Activated naive CD8-positive, alpha-beta T cell treated with anti-CD3 and anti-CD28 coated beads, Interleukin-2, amount 50 U/mL, for 24 hours (primary cell): ENCODE data around the gene PRPF19.

ENCODE experiments used
- ATAC-seq: fragments of 150-1000 bp; cut with Tn5 transposase; one replicate; pipeline ENCODE4 v1.10.0; 2021
- DNase-seq: peaks from one replicate; pipeline ENCODE4 v3.0.0; 2021
- H3K27ac Mint-ChIP-seq: one replicate; pipeline ENCODE4 v1.8.0; 2021; ENCODE audit warnings: mild to moderate bottlenecking, mixed read lengths
- H3K27me3 Mint-ChIP-seq: one replicate; pipeline ENCODE4 v1.8.0; 2021; ENCODE audit warnings: mixed read lengths
- H3K36me3 Mint-ChIP-seq: one replicate; pipeline ENCODE4 v1.8.0; 2021; ENCODE audit warnings: low read depth, mixed read lengths
- H3K4me1 Mint-ChIP-seq: one replicate; pipeline ENCODE4 v1.8.0; 2021; ENCODE audit warnings: mixed read lengths
- H3K4me3 Mint-ChIP-seq: one replicate; pipeline ENCODE4 v1.8.0; 2021; ENCODE audit warnings: mild to moderate bottlenecking, moderate library complexity, mixed read lengths
- H3K9me3 Mint-ChIP-seq: one replicate; pipeline ENCODE4 v1.8.0; 2021; ENCODE audit warnings: mixed read lengths

Gene PRPF19

GRCh38 chr11:60891103-60891741 lies 15.2 kb downstream of the PRPF19 start:
- peaks cover 3% of the 10 kb centered on the region for H3K4me1 Mint-ChIP-seq
- no peak overlapping the region for H3K27ac Mint-ChIP-seq
- DNase-seq (no peak), ATAC-seq (no peak)
- H3K4me3 Mint-ChIP-seq: no peak overlapping the region
- peaks cover 51% of the 10 kb centered on the region for H3K36me3 Mint-ChIP-seq
- no peaks in the 10 kb centered on the region for H3K9me3 Mint-ChIP-seq
- no peaks in the 10 kb centered on the region for H3K27me3 Mint-ChIP-seq

GRCh38 chr11:60890696-60891095 lies 15.7 kb downstream of the PRPF19 start:
- no peak overlapping the region for H3K27ac Mint-ChIP-seq
- peaks cover 45% of the 10 kb centered on the region for H3K36me3 Mint-ChIP-seq
- no peaks in the 10 kb centered on the region for H3K27me3 Mint-ChIP-seq
- H3K4me3 Mint-ChIP-seq: no peak overlapping the region
- peaks cover 3% of the 10 kb centered on the region for H3K4me1 Mint-ChIP-seq
- DNase-seq: no peak
- ATAC-seq: no peak
- no peaks in the 10 kb centered on the region for H3K9me3 Mint-ChIP-seq

DNA sequence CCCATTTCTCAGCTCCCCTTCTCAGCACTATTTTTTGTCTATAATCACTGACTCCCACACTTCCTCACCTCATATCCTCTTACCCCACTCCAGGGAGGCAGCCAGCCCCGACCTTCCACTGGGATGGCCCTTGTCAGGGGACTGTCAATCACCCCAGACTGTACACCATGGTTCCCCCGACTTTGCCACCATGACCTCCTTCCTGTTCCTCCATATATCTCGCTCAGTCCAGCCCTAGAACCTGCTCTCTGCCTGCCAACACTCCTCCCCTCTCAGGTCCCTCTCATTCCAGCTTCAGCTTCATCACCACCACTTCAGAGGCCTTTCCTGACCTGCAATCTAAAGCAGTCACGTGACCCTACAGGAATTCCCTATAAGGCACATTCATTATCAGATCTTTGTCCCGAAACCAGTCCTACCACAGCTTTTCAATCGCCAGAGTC lies 16.5 kb downstream of the PRPF19 start:
- Mint-ChIP-seq H3K4me3 (no peak overlapping the region), H3K4me1 (peaks cover 3% of the 10 kb centered on the region), H3K9me3 (no peaks in the 10 kb centered on the region), H3K27me3 (no peaks in the 10 kb centered on the region), H3K27ac (no peak overlapping the region), H3K36me3 (peaks cover 38% of the 10 kb centered on the region)
- no peak for DNase-seq
- ATAC-seq: peak; percentile 27

GRCh38 chr11:60887556-60887955 lies 18.8 kb downstream of the PRPF19 start:
- no peak overlapping the region for H3K27ac Mint-ChIP-seq
- H3K9me3 Mint-ChIP-seq: no peaks in the 10 kb centered on the region
- H3K27me3 Mint-ChIP-seq: no peaks in the 10 kb centered on the region
- H3K36me3 Mint-ChIP-seq: peaks cover 31% of the 10 kb centered on the region
- H3K4me1 Mint-ChIP-seq: peaks cover 3% of the 10 kb centered on the region
- no peak overlapping the region for H3K4me3 Mint-ChIP-seq
- DNase-seq: peak; percentile 31
- peak; percentile 83 for ATAC-seq

DNA sequence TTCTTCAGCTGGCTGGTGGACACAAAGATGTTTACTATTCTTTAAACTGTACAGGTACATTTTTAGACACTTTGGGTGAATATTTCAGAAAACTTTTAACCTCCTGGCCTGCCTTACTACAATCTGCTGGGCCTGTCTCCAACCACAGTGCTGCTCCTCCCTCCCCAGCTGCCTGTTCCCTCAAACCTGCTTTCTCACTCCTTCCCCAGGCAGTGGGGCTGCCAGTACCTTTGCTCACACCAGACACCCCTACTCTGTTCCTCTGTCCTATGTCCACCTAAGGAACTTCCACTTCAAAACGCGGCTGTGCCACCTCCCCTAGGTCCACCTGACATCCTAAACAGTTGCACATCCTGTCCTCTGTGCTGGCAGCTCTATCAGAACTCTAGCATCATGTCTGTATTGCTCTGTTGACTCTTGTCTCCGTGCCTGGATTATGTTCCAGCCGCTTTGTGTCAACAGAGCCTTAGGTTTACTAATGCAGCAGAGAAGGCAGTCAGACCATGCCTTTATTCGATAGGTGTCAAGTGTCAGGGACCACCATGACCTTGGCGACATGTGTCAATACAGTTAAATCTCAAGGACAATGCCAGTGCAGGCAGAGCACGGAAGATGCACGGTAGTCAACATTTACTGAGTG lies 25.6 kb downstream of the PRPF19 start:
- Mint-ChIP-seq H3K9me3 (no peaks in the 10 kb centered on the region), H3K36me3 (peaks cover 19% of the 10 kb centered on the region), H3K27me3 (no peaks in the 10 kb centered on the region), H3K4me3 (no peak overlapping the region), H3K27ac (no peak overlapping the region), H3K4me1 (no peaks in the 10 kb centered on the region)
- ATAC-seq (no peak), DNase-seq (no peak)

- DNase-seq: no peak
- Mint-ChIP-seq H3K4me3 (no peak overlapping the region), H3K9me3 (no peaks in the 10 kb centered on the region), H3K4me1 (no peaks in the 10 kb centered on the region), H3K27me3 (no peaks in the 10 kb centered on the region), H3K27ac (no peak overlapping the region), H3K36me3 (peaks cover 19% of the 10 kb centered on the region)
- no peak for ATAC-seq
These were observed 26.3 kb downstream of the PRPF19 start for GRCh38 chr11:60879971-60880588.

GRCh38 chr11:60879104-60879503 lies 27.3 kb downstream of the PRPF19 start:
- ATAC-seq: no peak
- no peaks in the 10 kb centered on the region for H3K27me3 Mint-ChIP-seq
- peaks cover 19% of the 10 kb centered on the region for H3K36me3 Mint-ChIP-seq
- no peaks in the 10 kb centered on the region for H3K9me3 Mint-ChIP-seq
- no peak for DNase-seq
- H3K4me3 Mint-ChIP-seq: no peak overlapping the region
- no peaks in the 10 kb centered on the region for H3K4me1 Mint-ChIP-seq
- H3K27ac Mint-ChIP-seq: no peak overlapping the region

GRCh38 chr11:60878245-60879101 lies 27.9 kb downstream of the PRPF19 start:
- H3K9me3 Mint-ChIP-seq: no peaks in the 10 kb centered on the region
- H3K27ac Mint-ChIP-seq: no peak overlapping the region
- H3K4me1 Mint-ChIP-seq: no peaks in the 10 kb centered on the region
- H3K4me3 Mint-ChIP-seq: no peak overlapping the region
- no peaks in the 10 kb centered on the region for H3K27me3 Mint-ChIP-seq
- peaks cover 13% of the 10 kb centered on the region for H3K36me3 Mint-ChIP-seq
- no peak for DNase-seq
- no peak for ATAC-seq

GRCh38 chr11:60876168-60876485 lies 30.3 kb downstream of the PRPF19 start:
- no peak overlapping the region for H3K4me3 Mint-ChIP-seq
- peaks cover 3% of the 10 kb centered on the region for H3K36me3 Mint-ChIP-seq
- no peaks in the 10 kb centered on the region for H3K9me3 Mint-ChIP-seq
- peaks cover 12% of the 10 kb centered on the region for H3K4me1 Mint-ChIP-seq
- H3K27ac Mint-ChIP-seq: no peak overlapping the region
- ATAC-seq (no peak), DNase-seq (no peak)
- no peaks in the 10 kb centered on the region for H3K27me3 Mint-ChIP-seq

DNA sequence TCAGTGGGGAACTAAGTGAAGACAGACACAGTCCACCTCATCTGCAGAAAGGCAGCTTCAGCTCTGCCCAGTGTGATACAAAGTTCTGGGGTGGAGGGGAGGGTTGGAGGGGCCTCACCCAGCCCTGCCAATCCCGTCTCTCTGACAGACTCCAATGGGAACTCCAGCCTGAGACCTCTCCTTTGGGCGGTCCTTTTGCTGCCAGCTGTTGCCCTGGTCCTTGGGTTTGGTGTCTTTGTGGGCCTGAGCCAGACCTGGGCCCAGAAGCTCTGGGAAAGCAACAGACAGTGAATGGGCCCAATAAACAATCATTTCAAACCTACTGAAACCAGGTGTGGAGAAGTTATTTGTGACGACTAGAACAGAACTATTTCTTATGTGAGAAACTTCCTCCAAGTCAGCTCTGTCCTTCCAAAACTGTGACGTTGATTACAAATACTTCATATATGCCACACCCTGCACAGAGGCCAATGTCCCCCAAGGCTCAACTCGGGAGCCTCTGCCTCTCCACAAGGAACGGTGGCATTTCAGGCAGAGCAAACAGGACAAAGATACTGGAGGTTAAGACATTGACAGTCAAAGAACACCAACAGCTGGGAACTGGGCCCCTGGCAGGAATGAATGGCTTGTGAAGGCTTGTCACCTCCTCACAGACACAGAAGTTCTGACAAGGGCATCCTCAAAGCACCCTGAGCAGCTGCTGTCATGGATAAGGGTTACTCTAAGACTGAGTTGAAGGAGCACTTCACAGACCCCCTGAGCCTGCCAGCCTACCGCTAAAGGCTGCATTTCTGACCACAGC lies 30.8 kb downstream of the PRPF19 start:
- no peaks in the 10 kb centered on the region for H3K9me3 Mint-ChIP-seq
- DNase-seq (no peak), ATAC-seq (no peak)
- H3K27ac Mint-ChIP-seq: no peak overlapping the region
- no peaks in the 10 kb centered on the region for H3K27me3 Mint-ChIP-seq
- H3K4me1 Mint-ChIP-seq: peaks cover 18% of the 10 kb centered on the region
- H3K4me3 Mint-ChIP-seq: no peak overlapping the region
- peaks cover 3% of the 10 kb centered on the region for H3K36me3 Mint-ChIP-seq

DNA sequence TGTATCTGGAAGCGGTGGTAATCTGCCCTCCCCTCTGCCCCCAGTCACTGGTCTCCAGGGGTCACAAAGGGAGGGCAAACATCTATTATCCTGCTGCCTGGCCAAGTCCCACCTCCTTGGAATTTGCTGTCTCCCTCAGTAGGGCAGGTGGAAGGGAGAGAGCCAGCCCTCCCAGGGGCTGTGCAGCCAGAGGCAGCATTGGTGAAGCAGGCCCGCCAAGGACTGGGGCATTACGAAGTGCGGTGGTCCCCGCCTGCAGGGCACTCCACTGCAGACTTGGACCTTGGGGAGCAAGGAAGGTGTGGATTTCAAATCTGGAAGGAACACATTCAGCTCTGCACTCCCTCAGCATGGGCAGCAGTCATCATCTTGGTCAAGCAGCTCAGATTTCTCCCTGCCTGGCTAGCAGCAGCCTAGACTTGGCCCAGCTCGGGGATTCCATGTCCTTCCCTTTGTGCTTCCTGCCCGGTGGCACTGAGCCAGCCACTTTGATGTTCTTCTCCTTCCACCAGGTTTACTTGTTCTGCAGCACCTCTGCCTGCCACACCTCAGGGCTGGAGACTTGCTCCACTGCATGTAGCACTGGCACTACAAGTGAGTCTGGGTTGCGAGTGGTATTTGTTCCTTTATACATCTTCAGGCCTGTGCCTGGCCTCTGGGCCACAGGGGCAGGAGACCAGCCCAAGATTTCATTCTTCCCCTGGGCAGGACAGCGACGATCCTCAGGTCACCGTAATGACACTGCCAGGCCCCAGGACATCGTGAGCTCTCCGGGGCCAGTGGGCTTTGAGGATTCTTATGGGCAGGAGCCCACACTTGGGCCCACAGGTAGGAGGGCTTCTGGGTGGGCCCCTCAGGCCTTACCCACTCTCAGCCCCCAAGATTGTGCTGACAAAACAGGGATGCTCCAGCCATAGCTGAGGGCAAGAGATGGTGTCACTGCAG lies 31.7 kb downstream of the PRPF19 start:
- Mint-ChIP-seq H3K9me3 (no peaks in the 10 kb centered on the region), H3K36me3 (peaks cover 3% of the 10 kb centered on the region), H3K4me1 (peaks cover 19% of the 10 kb centered on the region), H3K4me3 (no peak overlapping the region), H3K27me3 (no peaks in the 10 kb centered on the region), H3K27ac (no peak overlapping the region)
- DNase-seq (no peak), ATAC-seq (no peak)

- Mint-ChIP-seq H3K36me3 (no peaks in the 10 kb centered on the region), H3K27me3 (no peaks in the 10 kb centered on the region), H3K4me1 (peaks cover 21% of the 10 kb centered on the region), H3K9me3 (no peaks in the 10 kb centered on the region), H3K4me3 (no peak overlapping the region), H3K27ac (no peak overlapping the region)
- ATAC-seq (no peak), DNase-seq (no peak)
These were observed 32.9 kb downstream of the PRPF19 start for GRCh38 chr11:60873533-60873932.

DNA sequence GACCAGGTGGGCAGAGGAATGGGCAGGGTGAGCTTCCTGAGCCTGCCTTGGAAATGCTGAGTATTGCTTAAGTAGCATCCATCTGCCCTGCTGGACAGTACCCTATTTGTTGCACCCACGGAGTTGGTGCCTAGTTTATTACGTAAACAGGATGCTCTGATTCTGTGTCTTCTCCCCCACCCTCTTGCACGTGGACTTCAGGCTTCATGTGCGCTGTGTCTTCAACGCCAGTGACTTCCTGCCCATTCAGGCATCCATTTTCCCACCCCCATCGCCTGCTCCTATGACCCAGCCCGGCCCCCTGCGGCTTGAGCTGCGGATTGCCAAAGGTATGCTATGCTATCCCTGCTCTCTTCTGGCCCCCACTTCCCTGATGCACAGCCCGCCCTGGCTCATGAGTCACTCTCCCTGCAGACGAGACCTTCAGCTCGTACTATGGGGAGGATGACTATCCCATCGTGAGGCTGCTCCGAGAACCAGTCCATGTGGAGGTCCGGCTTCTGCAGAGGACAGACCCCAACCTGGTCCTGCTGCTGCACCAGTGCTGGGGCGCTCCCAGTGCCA lies 33.3 kb downstream of the PRPF19 start:
- no peak overlapping the region for H3K27ac Mint-ChIP-seq
- ATAC-seq (no peak), DNase-seq (no peak)
- H3K4me1 Mint-ChIP-seq: peaks cover 21% of the 10 kb centered on the region
- H3K4me3 Mint-ChIP-seq: no peak overlapping the region
- H3K36me3 Mint-ChIP-seq: no peaks in the 10 kb centered on the region
- H3K9me3 Mint-ChIP-seq: no peaks in the 10 kb centered on the region
- no peaks in the 10 kb centered on the region for H3K27me3 Mint-ChIP-seq
